Measurements from ENCODE around the gene PDGFC. TPM values are rescaled to one million over a fixed set of nuclear protein-coding genes. Genes with fewer than 3 reads are reported as not detected.

The PDGFC gene
- total and polyA plus RNA-seq, 2 experiments from 2014 or later: 35.5 to 63.3 TPM

DNA sequence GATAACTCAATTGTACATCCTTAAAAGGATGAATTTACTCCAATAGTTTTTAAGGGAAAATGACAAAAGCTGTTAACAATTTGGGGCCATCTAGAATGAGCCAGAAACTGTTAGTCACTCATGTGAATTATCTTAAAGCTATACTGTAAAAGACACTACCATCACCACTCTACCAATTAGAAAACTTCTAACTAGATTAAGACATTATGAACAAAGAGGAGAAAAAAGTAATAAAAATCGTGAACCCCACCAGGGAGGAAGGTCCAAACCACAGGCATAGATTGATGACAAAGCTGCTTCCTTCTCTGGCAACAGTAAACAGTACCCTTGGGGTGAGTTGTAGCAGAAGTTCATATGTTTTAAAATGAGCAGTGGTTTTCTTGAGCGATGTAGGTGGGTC is 106.1 kb downstream of the PDGFC start:
- H4K20me1 ChIP-seq (ENCODE audit: insufficient read depth, poor library complexity, severe bottlenecking): no peaks in the 10 kb centered on the region
- TF ChIP-seq EZH2phosphoT487 (IDR thresholded peaks at IDR 0.05; ENCODE audit: low read depth, severe bottlenecking, unreplicated experiment) (no peak), EZH2 (IDR thresholded peaks at IDR 0.05; ENCODE audit: borderline replicate concordance) (no peak)
- TF ChIP-seq, protein P1, sequence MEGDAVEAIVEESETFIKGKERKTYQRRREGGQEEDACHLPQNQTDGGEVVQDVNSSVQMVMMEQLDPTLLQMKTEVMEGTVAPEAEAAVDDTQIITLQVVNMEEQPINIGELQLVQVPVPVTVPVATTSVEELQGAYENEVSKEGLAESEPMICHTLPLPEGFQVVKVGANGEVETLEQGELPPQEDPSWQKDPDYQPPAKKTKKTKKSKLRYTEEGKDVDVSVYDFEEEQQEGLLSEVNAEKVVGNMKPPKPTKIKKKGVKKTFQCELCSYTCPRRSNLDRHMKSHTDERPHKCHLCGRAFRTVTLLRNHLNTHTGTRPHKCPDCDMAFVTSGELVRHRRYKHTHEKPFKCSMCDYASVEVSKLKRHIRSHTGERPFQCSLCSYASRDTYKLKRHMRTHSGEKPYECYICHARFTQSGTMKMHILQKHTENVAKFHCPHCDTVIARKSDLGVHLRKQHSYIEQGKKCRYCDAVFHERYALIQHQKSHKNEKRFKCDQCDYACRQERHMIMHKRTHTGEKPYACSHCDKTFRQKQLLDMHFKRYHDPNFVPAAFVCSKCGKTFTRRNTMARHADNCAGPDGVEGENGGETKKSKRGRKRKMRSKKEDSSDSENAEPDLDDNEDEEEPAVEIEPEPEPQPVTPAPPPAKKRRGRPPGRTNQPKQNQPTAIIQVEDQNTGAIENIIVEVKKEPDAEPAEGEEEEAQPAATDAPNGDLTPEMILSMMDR (IDR thresholded peaks at IDR 0.05; ENCODE audit: poor library complexity): no peak
- H3K79me2 ChIP-seq: peaks cover 64% of the 10 kb centered on the region
- no peaks in the 10 kb centered on the region for H3K36me3 ChIP-seq (replicated peaks; ENCODE audit: insufficient read depth, low read depth)
- no peaks in the 10 kb centered on the region for H3K9me2 ChIP-seq (replicated peaks; ENCODE audit: insufficient read depth)
- H3K9me3 ChIP-seq (ENCODE audit: low read depth): no peaks in the 10 kb centered on the region
- H3K4me2 ChIP-seq: no peak overlapping the region
- H3K27ac ChIP-seq: no peak overlapping the region
- no peak overlapping the region for H2AFZ ChIP-seq
- no peak overlapping the region for H3K4me3 ChIP-seq
- WGBS (ENCODE audit: low lambda C conversion rate, missing lambda C conversion rate): 86% methylated on average over 2 of the region's 2 CpGs
- no peaks in the 10 kb centered on the region for H3K27me3 ChIP-seq
- H3K4me1 ChIP-seq (ENCODE audit: insufficient read depth): peaks cover 5% of the 10 kb centered on the region
- no peak for DNase-seq (ENCODE audit: low spot score)

DNA sequence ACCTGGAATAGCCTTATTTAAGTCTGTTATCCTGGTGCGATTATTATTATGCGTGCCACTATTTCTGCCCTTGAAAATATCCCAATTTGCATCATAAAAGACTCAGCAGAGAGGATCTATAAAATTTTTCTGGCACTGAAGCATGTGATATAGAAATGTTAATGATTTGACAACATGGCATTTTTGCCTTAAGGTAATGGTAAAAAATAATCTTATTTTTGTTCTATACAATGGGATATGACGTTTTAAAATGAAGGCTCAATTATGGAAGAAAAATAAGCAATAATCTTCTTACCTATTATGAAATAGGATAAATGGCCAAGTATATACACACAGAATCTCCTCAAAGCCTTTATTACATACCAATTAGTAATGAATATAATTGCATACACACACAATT is 113.5 kb downstream of the PDGFC start:
- TF ChIP-seq EZH2 (IDR thresholded peaks at IDR 0.05; ENCODE audit: borderline replicate concordance) (no peak), EZH2phosphoT487 (IDR thresholded peaks at IDR 0.05; ENCODE audit: low read depth, severe bottlenecking, unreplicated experiment) (no peak)
- TF ChIP-seq, protein P1 (IDR thresholded peaks at IDR 0.05; ENCODE audit: poor library complexity): no peak
- Histone ChIP-seq H3K27ac (no peak overlapping the region), H4K20me1 (ENCODE audit: insufficient read depth, poor library complexity, severe bottlenecking) (no peaks in the 10 kb centered on the region), H3K79me2 (peaks cover 43% of the 10 kb centered on the region), H3K4me2 (no peak overlapping the region), H3K36me3 (replicated peaks; ENCODE audit: insufficient read depth, low read depth) (no peaks in the 10 kb centered on the region), H3K27me3 (no peaks in the 10 kb centered on the region), H3K9me2 (replicated peaks; ENCODE audit: insufficient read depth) (no peaks in the 10 kb centered on the region), H3K9me3 (ENCODE audit: low read depth) (no peaks in the 10 kb centered on the region), H3K4me3 (no peak overlapping the region), H2AFZ (no peak overlapping the region), H3K4me1 (ENCODE audit: insufficient read depth) (no peaks in the 10 kb centered on the region)
- 95% methylated on average over 3 of the region's 3 CpGs for WGBS (ENCODE audit: low lambda C conversion rate, missing lambda C conversion rate)
- DNase-seq (ENCODE audit: low spot score): no peak

DNA sequence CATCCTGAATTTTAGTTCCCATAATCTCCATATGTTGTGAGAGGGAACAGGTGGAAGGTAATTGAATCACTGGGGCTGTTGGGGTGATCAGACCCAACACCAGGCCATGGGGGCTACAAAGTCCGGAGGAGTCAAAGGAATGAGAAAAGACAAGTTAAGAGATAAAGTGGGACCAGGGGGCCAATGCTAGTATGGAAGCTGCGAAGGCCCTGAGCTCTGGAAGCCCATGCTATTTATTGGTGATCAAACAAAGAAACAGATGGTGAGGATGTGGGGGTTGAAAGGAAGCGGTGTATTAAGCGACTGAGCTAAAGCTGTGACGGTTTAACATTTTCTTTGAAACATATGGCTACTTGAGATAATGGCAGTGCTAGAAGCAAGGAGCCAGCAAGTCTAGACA is 132.8 kb downstream of the PDGFC start:
- peaks cover 18% of the 10 kb centered on the region for H3K79me2 ChIP-seq
- 96% methylated on average over 5 of the region's 5 CpGs for WGBS (ENCODE audit: low lambda C conversion rate, missing lambda C conversion rate)
- no peaks in the 10 kb centered on the region for H3K27me3 ChIP-seq
- H3K4me3 ChIP-seq: no peak overlapping the region
- H3K4me2 ChIP-seq: no peak overlapping the region
- H4K20me1 ChIP-seq (ENCODE audit: insufficient read depth, poor library complexity, severe bottlenecking): no peaks in the 10 kb centered on the region
- TF ChIP-seq EZH2 (IDR thresholded peaks at IDR 0.05; ENCODE audit: borderline replicate concordance) (no peak), EZH2phosphoT487 (IDR thresholded peaks at IDR 0.05; ENCODE audit: low read depth, severe bottlenecking, unreplicated experiment) (no peak)
- TF ChIP-seq, protein P1 (IDR thresholded peaks at IDR 0.05; ENCODE audit: poor library complexity): no peak
- no peak overlapping the region for H3K27ac ChIP-seq
- H3K9me3 ChIP-seq (ENCODE audit: low read depth): peaks cover 19% of the 10 kb centered on the region
- H3K9me2 ChIP-seq (replicated peaks; ENCODE audit: insufficient read depth): no peaks in the 10 kb centered on the region
- no peaks in the 10 kb centered on the region for H3K36me3 ChIP-seq (replicated peaks; ENCODE audit: insufficient read depth, low read depth)
- no peaks in the 10 kb centered on the region for H3K4me1 ChIP-seq (ENCODE audit: insufficient read depth)
- no peak for DNase-seq (ENCODE audit: low spot score)
- no peak overlapping the region for H2AFZ ChIP-seq

Data from hepatocyte (in vitro differentiated cells).